ENCODE measurements around the gene SH2D3C. TPM values are rescaled to one million over a fixed set of nuclear protein-coding genes. Genes with fewer than 3 reads are reported as not detected.

Gene SH2D3C
- total and polyA plus RNA-seq, 4 experiments from 2014 or later = 8.7 to 51.5 (median 46.0) TPM

DNA sequence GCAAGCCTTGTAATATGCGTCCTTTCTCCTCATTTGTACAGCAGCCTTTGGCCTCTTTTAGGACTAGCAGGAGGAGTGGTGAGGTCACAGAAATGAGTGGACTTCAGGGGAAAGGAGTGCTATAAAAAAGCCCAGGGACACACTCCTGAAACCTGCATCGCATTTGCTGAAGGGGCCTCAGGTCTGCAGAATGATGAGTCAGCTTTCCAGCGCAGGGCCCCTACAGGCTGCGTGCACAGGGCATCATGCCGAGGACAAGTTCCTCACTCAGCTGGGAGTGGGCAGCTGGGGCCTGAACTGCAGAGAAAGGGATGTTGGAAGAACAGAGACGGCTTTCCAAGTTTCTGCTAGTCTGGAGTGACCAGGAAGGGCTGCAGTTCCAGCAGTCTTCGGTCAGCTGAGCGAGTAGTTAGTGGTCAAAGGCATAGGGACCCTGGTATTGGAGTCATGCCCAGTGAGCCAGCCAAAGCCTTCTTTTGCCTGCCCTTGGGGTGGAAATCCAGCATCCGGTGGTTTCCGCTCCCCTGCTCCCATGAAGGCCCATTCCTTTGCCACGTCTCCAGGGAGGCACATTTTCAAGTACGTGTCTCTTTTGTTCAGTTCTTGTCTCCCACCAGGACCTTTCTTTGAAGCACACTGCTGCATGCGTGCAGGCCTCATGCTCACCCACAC lies 89.0 kb downstream of the SH2D3C start:
- no peaks in the 10 kb centered on the region for H3K4me1 Mint-ChIP-seq
- no peak overlapping the region for H3K4me3 Mint-ChIP-seq
- H3K36me3 ChIP-seq (ENCODE audit: insufficient read depth, low read length) = no peaks in the 10 kb centered on the region
- H3K27me3 ChIP-seq (ENCODE audit: insufficient read depth, low read length) = no peaks in the 10 kb centered on the region
- H3K4me1 ChIP-seq (ENCODE audit: insufficient read depth, low read length) = no peaks in the 10 kb centered on the region
- no peak overlapping the region for H3K27ac ChIP-seq (ENCODE audit: low read depth, low read length)
- DNase-seq = no peak
- CTCF ChIA-PET (ENCODE audit: partially characterized antibody) = no interaction called here
- H3K27me3 Mint-ChIP-seq = no peaks in the 10 kb centered on the region
- POLR2A ChIA-PET (ENCODE audit: partially characterized antibody) = no interaction called here
- intact Hi-C loops (cut with micrococcal nuclease) = no loop called here
- peaks cover 9 to 14% of the 10 kb centered on the region in 2 donors for H3K36me3 Mint-ChIP-seq
- H3K9me3 Mint-ChIP-seq = no peaks in the 10 kb centered on the region
- H3K27ac Mint-ChIP-seq = no peak overlapping the region
- no peak overlapping the region for H3K4me3 ChIP-seq (ENCODE audit: low read length in 2 of 2)
- no peaks in the 10 kb centered on the region for H3K9me3 ChIP-seq (ENCODE audit: control insufficient read depth in 1 of 2, low read length in 2 of 2)

Small RNAs within 50 kb of the gene (microRNA-seq; reads per million reads assigned to microRNA genes)
- gene MIR2861 (ENCODE audit: borderline microRNAs expressed, borderline number of aligned reads, borderline replicate concordance) (not detected), gene MIR3960 (ENCODE audit: borderline microRNAs expressed, borderline number of aligned reads, borderline replicate concordance) (not detected)

Other genes starting within 250 kb of the SH2D3C start
- 10 to 100 TPM; 19.9 to 20.9 TPM for gene STXBP1, start 166.4 kb downstream of the SH2D3C start, total RNA-seq
- 1 to 10 TPM; 4.8 to 5.5 TPM for gene STXBP1, start 166.4 kb downstream of the SH2D3C start, polyA plus RNA-seq
- under 1 TPM in 1 of 2 experiments, not detected in 1; 0.25 TPM for gene CFAP157, start 71.7 kb downstream of the SH2D3C start, total RNA-seq
- gene CFAP157, start 71.7 kb downstream of the SH2D3C start, polyA plus RNA-seq = under 1 TPM; 0.14 to 0.22 TPM
- 1 to 10 TPM; 7.3 to 8.4 TPM for gene PTRH1, start 63.0 kb downstream of the SH2D3C start, total RNA-seq
- gene PTRH1, start 63.0 kb downstream of the SH2D3C start, polyA plus RNA-seq = 10 to 100 TPM; 25.6 to 31.1 TPM
- gene TTC16, start 62.6 kb downstream of the SH2D3C start, total RNA-seq = 1 to 10 TPM; 2.5 to 2.6 TPM
- 1 to 10 TPM in 1 of 2 donors, under 1 TPM in 1; 0.09 to 1.8 TPM for gene TTC16, start 62.6 kb downstream of the SH2D3C start, polyA plus RNA-seq
- gene TOR2A, start 43.4 kb downstream of the SH2D3C start, total RNA-seq = 10 to 100 TPM; 14.3 to 18.4 TPM
- gene TOR2A, start 43.4 kb downstream of the SH2D3C start, polyA plus RNA-seq = 10 to 100 TPM; 23.2 to 27.1 TPM
- gene CDK9, start 7.4 kb upstream of the SH2D3C start, total RNA-seq = 100 to 1,000 TPM; 127 to 138 TPM
- gene CDK9, start 7.4 kb upstream of the SH2D3C start, polyA plus RNA-seq = 10 to 100 TPM; 35.4 to 63.6 TPM
- 100 to 1,000 TPM; 100 to 101 TPM for gene FPGS, start 24.2 kb upstream of the SH2D3C start, total RNA-seq
- gene FPGS, start 24.2 kb upstream of the SH2D3C start, polyA plus RNA-seq = 10 to 100 TPM; 49.4 to 54.6 TPM
- 10 to 100 TPM; 13.7 to 13.8 TPM for gene ENG, start 76.0 kb upstream of the SH2D3C start, total RNA-seq
- gene ENG, start 76.0 kb upstream of the SH2D3C start, polyA plus RNA-seq = 1 to 10 TPM; 2.0 to 4.2 TPM
- 10 to 100 TPM; 58.1 to 62.7 TPM for gene AK1, start 99.0 kb upstream of the SH2D3C start, total RNA-seq
- gene AK1, start 99.0 kb upstream of the SH2D3C start, polyA plus RNA-seq = under 1 TPM in 1 of 2 donors, not detected in 1; 0.53 TPM
- gene ST6GALNAC6, start 120.9 kb upstream of the SH2D3C start, total RNA-seq = 100 to 1,000 TPM; 125 to 127 TPM
- 10 to 100 TPM; 45.2 to 45.6 TPM for gene ST6GALNAC6, start 120.9 kb upstream of the SH2D3C start, polyA plus RNA-seq
- gene ST6GALNAC4, start 138.4 kb upstream of the SH2D3C start, total RNA-seq = 10 to 100 TPM; 35.7 to 38.1 TPM
- 10 to 100 TPM; 10.2 to 18.5 TPM for gene ST6GALNAC4, start 138.4 kb upstream of the SH2D3C start, polyA plus RNA-seq
- 1 to 10 TPM in 1 of 2 experiments, under 1 TPM in 1; 0.72 to 1.8 TPM for gene PIP5KL1, start 152.1 kb upstream of the SH2D3C start, total RNA-seq
- gene PIP5KL1, start 152.1 kb upstream of the SH2D3C start, polyA plus RNA-seq = under 1 TPM; 0.26 to 0.79 TPM
- 10 to 100 TPM; 37.0 to 39.7 TPM for gene DPM2, start 159.2 kb upstream of the SH2D3C start, total RNA-seq
- gene DPM2, start 159.2 kb upstream of the SH2D3C start, polyA plus RNA-seq = 10 to 100 TPM; 41.0 to 43.1 TPM
- gene EEIG1, start 202.3 kb upstream of the SH2D3C start, total RNA-seq = 100 to 1,000 TPM; 516 to 550 TPM
- gene EEIG1, start 202.3 kb upstream of the SH2D3C start, polyA plus RNA-seq = 100 to 1,000 TPM in 1 of 2 donors, 10 to 100 TPM in 1; 95.4 to 205 TPM

All from CD4-positive, alpha-beta memory T cell (primary cell).